AG20443 (cell line): ENCODE results near the gene NEUROG2.
"Not testable (repeated sequence)": the region's sequence is repeated elsewhere in the genome, so short reads cannot be mapped to it uniquely, and the experiment has no call there.

ENCODE experiments used
- DNase-seq: peaks from one replicate; pipeline ENCODE4 v3.0.0; 2012; ENCODE audit warnings: low spot score, mixed read lengths

NEUROG2 gene

GRCh38 chr4:112516066-112516470 is at the start of gene NEUROG2:
NEUROG2 (minus strand) TSS chr4:112516180; CDS start chr4:112515475, 705 bp downstream.
- DNase-seq, result no peak

GRCh38 chr4:112564706-112565270 is 48.8 kb upstream of the NEUROG2 start:
- no peak for DNase-seq

GRCh38 chr4:112563431-112564200 is 47.6 kb upstream of the NEUROG2 start:
- DNase-seq, result no peak

GRCh38 chr4:112562254-112562879 is 46.4 kb upstream of the NEUROG2 start:
- no peak for DNase-seq

GRCh38 chr4:112560084-112560483 is 44.1 kb upstream of the NEUROG2 start:
- no peak for DNase-seq

GRCh38 chr4:112559053-112559452 is 43.1 kb upstream of the NEUROG2 start:
- DNase-seq, result no peak

GRCh38 chr4:112557676-112558411 is 41.9 kb upstream of the NEUROG2 start:
- DNase-seq, result no peak

- DNase-seq, result not testable (repeated sequence)
Observed at GRCh38 chr4:112554271-112554670, 38.3 kb upstream of the NEUROG2 start.

GRCh38 chr4:112552668-112553067 is 36.7 kb upstream of the NEUROG2 start:
- DNase-seq, result peak; percentile 67

GRCh38 chr4:112550728-112551127 is 34.7 kb upstream of the NEUROG2 start:
- peak; percentile 14 for DNase-seq

- DNase-seq, result no peak
Observed at GRCh38 chr4:112546476-112546875, 30.5 kb upstream of the NEUROG2 start.

GRCh38 chr4:112545346-112545745 is 29.4 kb upstream of the NEUROG2 start:
- no peak for DNase-seq

- no peak for DNase-seq
Observed at GRCh38 chr4:112540695-112541094, 24.7 kb upstream of the NEUROG2 start.

GRCh38 chr4:112536123-112536522 is 20.1 kb upstream of the NEUROG2 start:
- no peak for DNase-seq

- no peak for DNase-seq
Observed at GRCh38 chr4:112532267-112532666, 16.3 kb upstream of the NEUROG2 start.

GRCh38 chr4:112531146-112531545 is 15.2 kb upstream of the NEUROG2 start:
- no peak for DNase-seq

- DNase-seq, result peak; percentile 40
Observed at GRCh38 chr4:112526061-112526460, 10.1 kb upstream of the NEUROG2 start.

- DNase-seq, result peak; percentile 67
Observed at GRCh38 chr4:112523764-112524505, 8.0 kb upstream of the NEUROG2 start.

- DNase-seq, result no peak
Observed at GRCh38 chr4:112523008-112523721, 7.2 kb upstream of the NEUROG2 start.

GRCh38 chr4:112522431-112522830 is 6.5 kb upstream of the NEUROG2 start:
- not testable (repeated sequence) for DNase-seq
